HFF-Myc (cell line): ENCODE results near the gene PRICKLE1.
"Not testable (repeated sequence)": the region's sequence is repeated elsewhere in the genome, so short reads cannot be mapped to it uniquely, and the experiment has no call there.

Experiments used
- DNase-seq: peaks from one replicate; pipeline ENCODE4 v3.0.0-alpha.2; 2011; ENCODE audit warnings: low read depth; ENCODE audit errors: extremely low read depth
- H3K4me3 ChIP-seq: replicated peaks from 2 replicates; pipeline ENCODE4 v1.5.1; 2011; ENCODE audit warnings: low read depth, mild to moderate bottlenecking, control low read depth, low read length
- TF ChIP-seq, protein P1 (sequence below): IDR thresholded peaks from 2 replicates; pipeline ENCODE4 v1.5.1; 2012; ENCODE audit warnings: mild to moderate bottlenecking, low read depth, low read length, control low read depth; ENCODE audit errors: missing control alignments

Gene PRICKLE1

GRCh38 chr12:42541965-42542364 is 47.6 kb downstream of the PRICKLE1 start:
- no peak overlapping the region for H3K4me3 ChIP-seq
- TF ChIP-seq, protein P1, sequence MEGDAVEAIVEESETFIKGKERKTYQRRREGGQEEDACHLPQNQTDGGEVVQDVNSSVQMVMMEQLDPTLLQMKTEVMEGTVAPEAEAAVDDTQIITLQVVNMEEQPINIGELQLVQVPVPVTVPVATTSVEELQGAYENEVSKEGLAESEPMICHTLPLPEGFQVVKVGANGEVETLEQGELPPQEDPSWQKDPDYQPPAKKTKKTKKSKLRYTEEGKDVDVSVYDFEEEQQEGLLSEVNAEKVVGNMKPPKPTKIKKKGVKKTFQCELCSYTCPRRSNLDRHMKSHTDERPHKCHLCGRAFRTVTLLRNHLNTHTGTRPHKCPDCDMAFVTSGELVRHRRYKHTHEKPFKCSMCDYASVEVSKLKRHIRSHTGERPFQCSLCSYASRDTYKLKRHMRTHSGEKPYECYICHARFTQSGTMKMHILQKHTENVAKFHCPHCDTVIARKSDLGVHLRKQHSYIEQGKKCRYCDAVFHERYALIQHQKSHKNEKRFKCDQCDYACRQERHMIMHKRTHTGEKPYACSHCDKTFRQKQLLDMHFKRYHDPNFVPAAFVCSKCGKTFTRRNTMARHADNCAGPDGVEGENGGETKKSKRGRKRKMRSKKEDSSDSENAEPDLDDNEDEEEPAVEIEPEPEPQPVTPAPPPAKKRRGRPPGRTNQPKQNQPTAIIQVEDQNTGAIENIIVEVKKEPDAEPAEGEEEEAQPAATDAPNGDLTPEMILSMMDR: no peak
- no peak for DNase-seq

GRCh38 chr12:42541308-42541707 is 48.2 kb downstream of the PRICKLE1 start:
- H3K4me3 ChIP-seq, DNase-seq: not testable (repeated sequence)

DNA sequence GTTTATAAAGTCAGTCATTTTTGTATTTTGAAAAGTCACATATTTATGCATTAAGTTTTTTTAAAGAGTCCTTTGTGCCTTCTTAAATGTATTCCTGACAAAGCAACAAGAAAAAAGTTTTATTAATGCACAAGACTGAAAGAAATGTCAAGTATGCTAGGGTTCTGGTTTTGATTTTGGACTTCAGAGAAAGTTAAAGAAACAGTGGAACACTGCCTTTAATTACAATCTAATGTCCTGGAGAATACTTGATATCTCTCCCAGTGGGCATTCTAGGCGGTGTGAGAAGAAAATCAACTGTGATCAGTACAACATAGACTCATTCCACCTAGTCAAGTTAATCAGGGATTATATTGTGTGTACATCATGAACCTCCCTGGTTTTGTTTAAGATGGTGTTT is 49.9 kb downstream of the PRICKLE1 start:
- TF ChIP-seq, protein P1: no peak
- no peak overlapping the region for H3K4me3 ChIP-seq

DNA sequence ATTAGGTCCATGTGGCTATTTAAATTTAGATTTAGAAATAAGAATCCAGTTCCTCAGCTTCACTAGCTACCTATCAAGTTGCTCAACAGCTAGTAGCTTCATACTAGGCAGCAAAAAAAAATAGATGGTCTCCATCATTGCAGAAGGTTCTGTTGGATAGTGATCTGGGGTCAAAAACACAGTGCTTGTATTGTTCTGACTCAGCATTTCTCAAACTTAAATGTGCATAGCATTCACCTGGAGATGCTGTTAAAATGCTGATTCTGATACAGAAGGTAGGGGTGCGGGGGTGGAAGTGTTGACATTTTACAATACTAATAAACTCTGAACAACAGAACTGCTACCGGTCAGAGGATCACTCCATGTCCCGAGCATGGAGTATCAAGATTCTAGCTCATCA is 51.3 kb downstream of the PRICKLE1 start:
- TF ChIP-seq, protein P1: no peak

More for the DNA sequence above, 49.9 kb downstream of the PRICKLE1 start:
- DNase-seq: no peak

DNA sequence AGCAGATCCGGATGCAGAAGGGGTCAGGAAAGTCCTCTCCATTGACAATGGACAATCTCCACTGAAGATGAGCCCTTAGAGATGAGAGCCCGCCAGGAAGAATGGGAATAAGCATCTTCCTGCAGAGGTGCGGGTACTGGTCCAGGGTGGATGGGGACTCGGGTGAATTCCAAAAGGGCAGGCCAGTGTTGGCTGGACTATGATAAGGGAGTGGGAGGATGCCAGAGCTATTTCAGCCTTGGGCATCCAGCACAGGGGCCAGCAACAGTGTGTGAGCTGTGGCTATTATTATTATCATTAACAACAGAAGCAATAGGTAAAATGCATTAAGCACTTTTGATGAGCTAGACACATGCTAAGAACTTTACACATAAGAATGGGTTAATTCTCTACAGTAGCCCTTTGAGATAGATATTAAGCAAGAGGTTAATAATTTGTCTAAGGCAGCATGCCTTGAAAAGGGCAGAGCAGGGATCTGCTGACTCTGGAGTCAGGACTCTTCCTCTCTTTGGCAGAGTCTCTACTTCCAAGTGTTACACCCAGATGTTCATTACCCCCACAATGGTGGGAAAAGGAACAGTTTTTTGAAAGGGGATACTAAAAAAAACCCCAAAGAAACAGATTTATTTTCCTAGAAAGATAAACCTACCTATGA is 55.2 kb downstream of the PRICKLE1 start:
- no peak for DNase-seq
- TF ChIP-seq, protein P1: no peak

More for the DNA sequence above, 51.3 kb downstream of the PRICKLE1 start:
- H3K4me3 ChIP-seq: no peak overlapping the region
- no peak for DNase-seq

GRCh38 chr12:42530284-42530683 is 59.3 kb downstream of the PRICKLE1 start:
- TF ChIP-seq, protein P1: no peak
- H3K4me3 ChIP-seq: no peak overlapping the region
- no peak for DNase-seq

More for the DNA sequence above, 55.2 kb downstream of the PRICKLE1 start:
- no peak overlapping the region for H3K4me3 ChIP-seq

DNA sequence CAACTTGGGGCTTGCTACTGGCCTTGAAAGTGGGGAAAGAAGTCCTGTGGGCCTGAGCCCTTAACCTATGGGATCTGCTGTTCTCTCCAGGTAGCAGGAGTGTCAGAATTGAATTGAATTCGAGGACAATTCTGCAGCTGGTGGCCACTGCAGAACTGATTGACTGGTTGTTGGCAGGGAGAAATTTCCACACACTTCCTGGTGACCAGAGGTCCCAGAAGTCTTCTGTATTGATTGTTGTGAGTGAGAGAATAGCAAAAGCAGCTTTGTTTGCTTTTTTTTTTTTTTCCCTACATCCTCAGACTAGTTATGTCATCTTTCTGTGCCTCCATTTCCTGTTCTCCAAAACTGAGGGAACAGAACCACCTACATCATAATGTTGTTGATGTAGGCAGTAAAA is 64.1 kb downstream of the PRICKLE1 start:
- H3K4me3 ChIP-seq: no peak overlapping the region
- TF ChIP-seq, protein P1: no peak
- no peak for DNase-seq
